Stimulated activated CD8-positive, alpha-beta memory T cell treated with anti-CD3 and anti-CD28 coated beads, Interleukin-2, amount 100 ng/mL, for 48 hours (primary cell): ENCODE results near the gene PHC2.
"Not testable (repeated sequence)": the region's sequence is repeated elsewhere in the genome, so short reads cannot be mapped to it uniquely, and the experiment has no call there.

Source experiments
- DNase-seq, 2 donors: peaks; one replicate each; pipeline ENCODE4 v3.0.0-alpha.2; 2020; ENCODE audit warnings: low read depth in 2 of 2

Gene PHC2

GRCh38 chr1:33316601-33317000, 114.3 kb downstream of the PHC2 start:
- no peak for DNase-seq

GRCh38 chr1:33314416-33314815, 116.5 kb downstream of the PHC2 start:
- DNase-seq = no peak

DNA sequence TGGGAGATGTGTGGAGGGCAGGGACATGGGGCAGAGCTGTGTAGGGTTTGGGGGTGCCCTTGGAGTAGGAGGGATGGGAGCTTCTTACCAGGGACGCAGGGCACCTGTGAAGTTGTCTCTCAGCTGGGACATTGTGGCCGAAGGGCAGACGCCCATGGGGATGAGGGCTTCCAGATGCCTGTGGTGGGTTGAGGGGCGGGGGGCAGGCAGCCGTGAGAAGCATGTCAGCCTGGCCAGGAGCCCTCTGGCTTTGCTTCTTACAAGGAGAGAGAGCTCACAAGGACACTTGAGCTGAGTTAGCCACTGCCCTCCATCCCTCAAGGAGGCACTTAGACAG, 118.5 kb downstream of the PHC2 start:
- DNase-seq = no peak

DNA sequence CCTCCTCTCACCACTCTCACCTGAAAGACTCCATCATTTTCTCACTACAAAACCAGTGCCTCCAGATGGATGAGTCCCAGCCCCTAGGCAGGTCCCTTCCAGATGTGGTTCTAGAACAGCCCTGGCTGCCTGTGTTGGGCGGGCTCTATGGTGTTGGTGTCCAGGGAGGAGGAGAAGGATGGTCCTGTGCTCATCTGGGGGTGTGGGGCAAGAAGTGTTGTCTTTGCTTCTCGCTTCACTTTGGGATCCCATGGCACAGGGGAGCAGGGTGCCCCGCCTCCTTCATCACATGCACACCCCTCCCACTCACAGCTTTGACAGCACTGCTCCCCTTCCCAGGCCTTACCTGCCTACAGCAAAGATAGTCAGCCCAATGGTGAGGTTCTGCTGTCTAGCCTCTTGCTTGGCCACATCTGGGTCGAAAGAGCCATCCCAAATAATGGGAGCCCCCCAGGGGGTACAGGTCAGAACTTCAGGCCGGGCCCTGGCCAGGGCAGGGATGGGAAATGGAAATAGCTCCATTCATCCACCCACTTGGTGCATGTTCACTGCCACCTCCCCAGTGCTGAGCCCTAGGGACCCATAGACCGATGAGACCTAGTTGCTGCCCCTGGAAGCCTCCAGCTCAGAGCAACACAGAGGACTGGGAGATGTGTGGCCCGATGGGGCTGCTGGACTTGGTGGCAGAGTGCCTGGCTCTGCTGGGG, 119.0 kb downstream of the PHC2 start:
- no peak for DNase-seq

- DNase-seq = no peak
These were observed 120.2 kb downstream of the PHC2 start for GRCh38 chr1:33310702-33311101.

- not testable (repeated sequence) for DNase-seq
These were observed 121.5 kb downstream of the PHC2 start for GRCh38 chr1:33309351-33309750.

DNA sequence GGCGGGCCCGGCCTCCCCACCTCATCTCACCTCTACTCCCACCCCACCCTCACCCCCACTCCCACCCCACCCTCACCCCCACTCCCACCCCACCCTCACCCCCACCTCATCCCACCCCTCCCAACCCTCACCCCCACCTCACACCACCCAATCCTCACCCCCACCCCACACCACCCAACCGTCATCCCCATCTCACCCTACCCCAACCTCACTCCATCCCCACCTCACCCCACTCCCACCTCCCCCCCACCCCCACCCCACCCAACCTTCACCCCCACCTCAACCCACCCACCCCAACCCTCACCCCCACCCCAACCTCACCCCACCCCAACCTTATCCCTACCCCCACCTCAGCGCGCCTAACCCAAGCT, 123.4 kb downstream of the PHC2 start:
- no peak for DNase-seq

DNA sequence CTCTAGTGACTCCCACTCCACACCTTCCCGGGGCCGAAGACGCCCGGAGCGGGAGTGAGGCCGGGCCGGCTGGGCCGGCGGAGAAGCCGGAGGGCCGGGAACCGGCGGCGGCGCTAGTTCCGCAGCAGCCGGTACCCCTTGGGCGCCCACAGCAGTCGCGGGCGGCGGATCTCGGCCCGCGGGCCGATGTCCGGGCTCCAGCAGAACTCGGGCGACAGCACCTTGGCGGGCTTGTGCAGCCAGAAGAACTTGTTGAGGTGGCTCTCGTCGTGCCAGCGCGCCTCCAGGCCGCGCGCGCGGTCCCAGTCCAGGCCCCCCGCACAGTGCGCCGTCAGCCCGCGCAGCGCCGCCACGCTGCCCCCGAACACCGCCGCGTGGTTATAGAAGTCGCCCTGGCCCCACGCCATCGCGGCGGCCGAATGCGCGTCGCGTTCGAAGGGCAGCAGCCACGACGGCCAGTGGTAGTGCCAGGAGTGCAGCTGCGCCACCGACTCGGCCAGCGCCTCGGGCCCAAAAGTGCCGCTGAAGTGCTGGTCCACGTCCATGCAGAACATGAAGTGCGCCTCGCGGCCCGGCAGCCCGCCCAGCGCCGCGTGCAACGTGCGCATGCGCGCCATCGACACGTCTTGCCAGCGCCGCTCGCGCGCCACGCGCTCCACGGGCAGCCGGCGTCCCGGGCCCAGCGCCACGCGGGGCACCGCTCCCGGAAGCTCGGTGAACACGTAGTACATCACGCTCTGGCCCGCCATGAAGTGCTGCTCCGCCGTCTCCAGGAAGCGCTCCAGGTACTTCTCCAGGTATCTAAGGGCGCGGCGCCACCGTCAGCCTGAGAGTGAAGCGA, 124.0 kb downstream of the PHC2 start:
- DNase-seq = no peak

GRCh38 chr1:33305816-33306652, 124.9 kb downstream of the PHC2 start:
- no peak for DNase-seq

- DNase-seq = no peak
These were observed 125.9 kb downstream of the PHC2 start for GRCh38 chr1:33305016-33305415.

GRCh38 chr1:33302325-33302724, 128.6 kb downstream of the PHC2 start:
- DNase-seq = peak in 1 of 2 donors; percentile 5

- no peak for DNase-seq
These were observed 129.5 kb downstream of the PHC2 start for GRCh38 chr1:33301273-33301984.

GRCh38 chr1:33300673-33301072, 130.2 kb downstream of the PHC2 start:
- no peak for DNase-seq

DNA sequence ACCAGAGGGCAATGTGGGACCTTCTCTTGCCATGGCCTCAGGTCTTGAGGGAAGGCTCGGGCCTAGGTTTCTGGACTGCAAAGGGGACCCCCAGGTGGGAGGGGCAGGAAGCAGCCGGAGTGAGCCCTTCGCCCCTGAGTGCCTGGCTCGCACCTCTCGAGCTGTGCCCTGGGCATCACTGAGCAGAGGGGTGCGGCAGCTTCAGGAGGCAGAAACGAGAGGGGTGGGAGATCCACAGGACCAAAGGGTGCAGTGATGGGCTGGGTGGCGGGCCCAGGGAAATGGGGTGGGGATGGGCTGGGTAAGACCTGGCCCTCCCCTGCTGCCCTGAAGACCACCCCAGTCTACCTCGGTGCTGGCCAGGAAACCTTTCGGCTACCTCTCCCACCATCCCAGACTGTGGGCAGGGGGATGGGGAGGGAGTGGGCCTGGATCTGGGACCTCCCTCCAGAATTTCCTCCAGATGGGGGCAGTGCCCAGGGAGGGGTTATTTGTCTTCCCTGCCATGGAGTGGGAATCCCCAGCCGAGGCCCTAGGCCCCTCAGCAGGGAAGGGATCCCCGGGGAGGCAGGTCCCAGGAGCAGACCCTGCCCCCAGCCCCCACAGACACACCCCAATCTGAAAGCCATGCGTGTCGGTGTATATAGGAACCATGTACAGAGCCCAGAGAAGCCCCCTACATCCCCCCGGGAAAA, 131.3 kb downstream of the PHC2 start:
- no peak for DNase-seq

- peak; percentile 28 to 60 for DNase-seq
These were observed 132.1 kb downstream of the PHC2 start for GRCh38 chr1:33298623-33299277.

DNA sequence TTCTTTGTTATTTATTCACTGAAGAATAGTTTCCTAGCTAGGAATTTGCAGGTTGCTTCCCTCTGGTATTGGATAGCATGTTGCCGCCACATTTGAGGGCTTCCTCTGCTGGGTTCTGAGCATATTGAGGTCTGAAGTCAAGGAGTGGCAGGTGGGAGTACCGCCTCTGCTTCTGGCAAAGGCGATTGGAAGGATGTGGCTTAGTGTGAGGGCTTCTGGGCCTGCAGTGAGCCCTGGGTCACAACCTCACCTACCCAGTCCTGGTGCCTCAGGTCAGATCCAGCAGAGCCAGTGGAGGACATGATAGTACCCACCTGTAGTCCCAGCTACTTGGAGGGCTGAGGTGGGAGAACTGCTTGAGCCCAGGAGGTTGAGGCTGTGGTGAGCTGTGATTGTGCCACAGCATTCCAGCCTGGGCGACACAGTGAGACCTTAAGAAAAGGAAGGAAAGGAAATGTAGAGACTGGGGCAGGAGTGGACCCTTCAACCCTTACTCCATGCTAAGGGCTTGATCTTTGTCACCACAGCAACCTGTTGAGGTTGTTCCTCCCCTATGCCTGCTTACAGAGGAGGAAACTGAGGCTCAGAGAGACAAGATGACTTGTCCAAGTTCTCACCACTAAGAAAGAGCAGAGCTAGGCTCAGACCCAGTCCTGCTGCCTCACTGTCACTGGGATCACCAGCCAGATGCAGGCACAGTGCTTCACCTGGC, 132.8 kb downstream of the PHC2 start:
- no peak for DNase-seq

- DNase-seq = no peak
These were observed 134.1 kb downstream of the PHC2 start for GRCh38 chr1:33296824-33297223.

DNA sequence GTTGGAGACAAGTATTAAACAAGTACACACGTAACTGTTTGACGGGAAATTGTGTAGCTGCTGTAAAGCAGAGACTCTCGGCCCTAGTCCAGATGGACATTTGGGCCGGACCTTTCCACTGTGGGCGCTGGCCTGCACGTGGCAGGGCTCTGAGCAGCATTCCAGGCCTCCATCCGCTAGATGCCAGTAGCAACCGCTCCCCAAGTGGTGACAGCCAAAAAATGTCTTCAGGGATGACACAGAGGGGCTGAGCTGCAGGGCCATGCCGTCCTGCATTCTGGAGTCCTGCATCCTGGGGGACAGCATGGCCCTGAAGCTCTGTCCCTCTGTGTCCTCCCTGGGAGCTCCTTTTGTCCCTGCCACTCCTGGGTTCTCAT, 134.8 kb downstream of the PHC2 start:
- DNase-seq = no peak

DNA sequence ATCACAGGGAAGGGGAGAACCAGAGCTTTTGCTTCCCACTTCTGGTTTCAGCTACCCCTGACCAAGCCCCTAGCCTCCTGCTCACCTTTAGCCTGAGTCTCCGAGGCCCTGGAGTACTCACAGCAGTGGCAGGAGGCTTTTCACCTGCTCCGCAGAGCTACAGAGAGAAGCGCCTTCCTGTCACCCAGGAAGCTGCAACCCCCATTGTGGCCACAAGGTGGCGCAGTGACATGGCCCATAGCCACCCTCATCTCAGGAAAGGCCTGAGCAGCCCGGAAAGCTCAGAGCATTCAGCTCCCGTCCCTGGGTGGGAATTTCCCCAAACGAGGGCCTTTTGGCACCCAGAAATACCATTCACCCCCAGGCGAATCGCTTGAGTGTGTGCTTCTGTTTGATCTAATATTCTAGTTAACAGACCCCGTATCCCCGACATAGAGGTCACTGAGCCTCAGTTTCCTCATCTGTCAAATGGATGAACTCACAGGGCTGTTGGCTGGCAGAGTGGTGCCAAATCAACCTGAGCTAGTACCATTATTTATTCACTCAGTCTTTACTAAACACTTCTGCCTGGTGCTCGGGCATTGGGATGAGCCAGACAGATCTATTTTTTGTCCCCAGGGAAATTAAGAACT, 135.3 kb downstream of the PHC2 start:
- DNase-seq = peak; percentile 81

DNA sequence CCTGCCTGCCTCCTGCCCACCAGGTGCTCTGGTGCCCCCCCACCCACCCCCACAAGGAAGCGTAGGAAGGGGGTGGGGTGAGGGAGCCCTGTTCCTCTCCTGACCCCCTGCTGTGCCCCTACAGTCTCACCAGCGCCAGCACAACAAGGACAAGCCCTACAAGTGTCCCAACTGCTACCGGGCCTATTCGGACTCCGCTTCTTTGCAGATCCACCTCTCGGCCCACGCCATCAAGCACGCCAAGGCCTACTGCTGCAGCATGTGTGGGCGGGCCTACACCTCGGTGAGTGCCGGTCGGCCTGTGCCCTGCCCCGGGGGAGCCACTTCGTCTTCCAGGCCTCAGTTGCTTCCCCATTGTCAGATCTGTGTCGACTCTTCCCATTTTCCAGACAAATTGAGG, 135.9 kb downstream of the PHC2 start:
- no peak for DNase-seq
